T-helper 2 cell treated with Interferon-gamma antibody and Interleukin-4, amounts not matched to agents 5 μg/mL and 100 μg/mL, for 36 hours (primary cell): ENCODE results near the gene ADAMTS9.
A peak's percentile ranks its signal among the peaks of the same experiment; 100 is the strongest.

Experiments used
- DNase-seq: peaks from one replicate; pipeline ENCODE4 v3.0.0; 2021; ENCODE audit warnings: low spot score
- H3K27ac Mint-ChIP-seq: one replicate; pipeline ENCODE4 v1.8.0; 2021; ENCODE audit warnings: mild to moderate bottlenecking, mixed read lengths
- H3K27me3 Mint-ChIP-seq: one replicate; pipeline ENCODE4 v1.8.0; 2021; ENCODE audit warnings: low read depth, mixed read lengths
- H3K36me3 Mint-ChIP-seq: one replicate; pipeline ENCODE4 v1.8.0; 2021; ENCODE audit warnings: low read depth, mixed read lengths
- H3K4me1 Mint-ChIP-seq: one replicate; pipeline ENCODE4 v1.8.0; 2021; ENCODE audit warnings: low read depth, mixed read lengths
- H3K4me3 Mint-ChIP-seq: one replicate; pipeline ENCODE4 v1.8.0; 2022; ENCODE audit warnings: mild to moderate bottlenecking, moderate library complexity, mixed read lengths
- H3K9me3 Mint-ChIP-seq: one replicate; pipeline ENCODE4 v1.8.0; 2021; ENCODE audit warnings: mixed read lengths

ADAMTS9 gene

GRCh38 chr3:64518950-64519349, 168.8 kb downstream of the ADAMTS9 start:
- Mint-ChIP-seq H3K27me3 (peaks cover 4% of the 10 kb centered on the region), H3K4me3 (no peak overlapping the region), H3K27ac (no peak overlapping the region), H3K4me1 (no peaks in the 10 kb centered on the region), H3K36me3 (no peaks in the 10 kb centered on the region), H3K9me3 (no peaks in the 10 kb centered on the region)
- no peak for DNase-seq

- DNase-seq: no peak
- Mint-ChIP-seq H3K27ac (no peak overlapping the region), H3K4me1 (no peaks in the 10 kb centered on the region), H3K4me3 (no peak overlapping the region), H3K9me3 (no peaks in the 10 kb centered on the region), H3K36me3 (no peaks in the 10 kb centered on the region), H3K27me3 (peaks cover 4% of the 10 kb centered on the region)
These were observed 169.3 kb downstream of the ADAMTS9 start for GRCh38 chr3:64518496-64518895.

GRCh38 chr3:64514889-64515288, 172.9 kb downstream of the ADAMTS9 start:
- no peak for DNase-seq
- H3K4me3 Mint-ChIP-seq: no peak overlapping the region
- no peak overlapping the region for H3K27ac Mint-ChIP-seq
- H3K27me3 Mint-ChIP-seq: no peaks in the 10 kb centered on the region
- H3K4me1 Mint-ChIP-seq: no peaks in the 10 kb centered on the region
- no peaks in the 10 kb centered on the region for H3K9me3 Mint-ChIP-seq
- no peaks in the 10 kb centered on the region for H3K36me3 Mint-ChIP-seq

- Mint-ChIP-seq H3K36me3 (no peaks in the 10 kb centered on the region), H3K9me3 (no peaks in the 10 kb centered on the region), H3K27ac (no peak overlapping the region), H3K27me3 (no peaks in the 10 kb centered on the region), H3K4me1 (peaks cover 7% of the 10 kb centered on the region), H3K4me3 (no peak overlapping the region)
- no peak for DNase-seq
These were observed 178.6 kb downstream of the ADAMTS9 start for GRCh38 chr3:64509206-64509605.

- Mint-ChIP-seq H3K27me3 (no peaks in the 10 kb centered on the region), H3K9me3 (peaks cover 5% of the 10 kb centered on the region), H3K4me3 (no peak overlapping the region), H3K27ac (no peak overlapping the region), H3K36me3 (no peaks in the 10 kb centered on the region), H3K4me1 (peaks cover 7% of the 10 kb centered on the region)
- DNase-seq: no peak
These were observed 179.7 kb downstream of the ADAMTS9 start for GRCh38 chr3:64508140-64508539.

GRCh38 chr3:64506255-64506654, 181.5 kb downstream of the ADAMTS9 start:
- Mint-ChIP-seq H3K27ac (no peak overlapping the region), H3K4me1 (peaks cover 7% of the 10 kb centered on the region), H3K9me3 (peaks cover 9% of the 10 kb centered on the region), H3K27me3 (no peaks in the 10 kb centered on the region), H3K4me3 (no peak overlapping the region), H3K36me3 (no peaks in the 10 kb centered on the region)
- no peak for DNase-seq

- peaks cover 7% of the 10 kb centered on the region for H3K4me1 Mint-ChIP-seq
- peak overlapping the region; percentile 47 for H3K4me3 Mint-ChIP-seq
- H3K27ac Mint-ChIP-seq: peak overlapping the region; percentile 47
- H3K9me3 Mint-ChIP-seq: peaks cover 9% of the 10 kb centered on the region
- no peaks in the 10 kb centered on the region for H3K36me3 Mint-ChIP-seq
- H3K27me3 Mint-ChIP-seq: no peaks in the 10 kb centered on the region
- peak; percentile 8 for DNase-seq
These were observed 182.4 kb downstream of the ADAMTS9 start for GRCh38 chr3:64505419-64505818.

GRCh38 chr3:64502284-64502683, 185.5 kb downstream of the ADAMTS9 start:
- Mint-ChIP-seq H3K4me3 (no peak overlapping the region), H3K36me3 (no peaks in the 10 kb centered on the region), H3K27me3 (no peaks in the 10 kb centered on the region), H3K9me3 (peaks cover 9% of the 10 kb centered on the region), H3K4me1 (peaks cover 7% of the 10 kb centered on the region), H3K27ac (no peak overlapping the region)
- no peak for DNase-seq

GRCh38 chr3:64501298-64501906, 186.4 kb downstream of the ADAMTS9 start:
- peaks cover 7% of the 10 kb centered on the region for H3K4me1 Mint-ChIP-seq
- H3K27me3 Mint-ChIP-seq: no peaks in the 10 kb centered on the region
- H3K36me3 Mint-ChIP-seq: no peaks in the 10 kb centered on the region
- peaks cover 9% of the 10 kb centered on the region for H3K9me3 Mint-ChIP-seq
- no peak overlapping the region for H3K27ac Mint-ChIP-seq
- no peak for DNase-seq
- H3K4me3 Mint-ChIP-seq: no peak overlapping the region

- no peaks in the 10 kb centered on the region for H3K36me3 Mint-ChIP-seq
- peaks cover 22% of the 10 kb centered on the region for H3K27me3 Mint-ChIP-seq
- no peak overlapping the region for H3K27ac Mint-ChIP-seq
- no peak overlapping the region for H3K4me3 Mint-ChIP-seq
- H3K4me1 Mint-ChIP-seq: peaks cover 2% of the 10 kb centered on the region
- DNase-seq: no peak
- no peaks in the 10 kb centered on the region for H3K9me3 Mint-ChIP-seq
These were observed 190.9 kb downstream of the ADAMTS9 start for GRCh38 chr3:64496786-64497490.

GRCh38 chr3:64495781-64496334, 191.9 kb downstream of the ADAMTS9 start:
- H3K36me3 Mint-ChIP-seq: no peaks in the 10 kb centered on the region
- no peak overlapping the region for H3K4me3 Mint-ChIP-seq
- DNase-seq: no peak
- H3K4me1 Mint-ChIP-seq: peaks cover 2% of the 10 kb centered on the region
- H3K9me3 Mint-ChIP-seq: no peaks in the 10 kb centered on the region
- no peak overlapping the region for H3K27ac Mint-ChIP-seq
- peaks cover 32% of the 10 kb centered on the region for H3K27me3 Mint-ChIP-seq

GRCh38 chr3:64495121-64495780, 192.5 kb downstream of the ADAMTS9 start:
- Mint-ChIP-seq H3K27ac (no peak overlapping the region), H3K4me1 (peaks cover 2% of the 10 kb centered on the region), H3K36me3 (no peaks in the 10 kb centered on the region), H3K9me3 (no peaks in the 10 kb centered on the region), H3K4me3 (no peak overlapping the region), H3K27me3 (peaks cover 38% of the 10 kb centered on the region)
- no peak for DNase-seq

- Mint-ChIP-seq H3K27ac (no peak overlapping the region), H3K9me3 (no peaks in the 10 kb centered on the region), H3K27me3 (peaks cover 39% of the 10 kb centered on the region), H3K4me1 (peaks cover 2% of the 10 kb centered on the region), H3K4me3 (no peak overlapping the region), H3K36me3 (no peaks in the 10 kb centered on the region)
- DNase-seq: no peak
These were observed 193.3 kb downstream of the ADAMTS9 start for GRCh38 chr3:64494526-64494925.

- no peak overlapping the region for H3K4me3 Mint-ChIP-seq
- H3K4me1 Mint-ChIP-seq: peaks cover 2% of the 10 kb centered on the region
- DNase-seq: no peak
- H3K27me3 Mint-ChIP-seq: peaks cover 49% of the 10 kb centered on the region
- no peak overlapping the region for H3K27ac Mint-ChIP-seq
- no peaks in the 10 kb centered on the region for H3K9me3 Mint-ChIP-seq
- H3K36me3 Mint-ChIP-seq: no peaks in the 10 kb centered on the region
These were observed 194.7 kb downstream of the ADAMTS9 start for GRCh38 chr3:64493149-64493548.
